AG04449 (cell line): ENCODE data around the gene CBFA2T2.
"Not testable (repeated sequence)": the region's sequence is repeated elsewhere in the genome, so short reads cannot be mapped to it uniquely, and the experiment has no call there.

ENCODE experiments used
- CTCF ChIA-PET: fragments of 350-600 bp; formaldehyde crosslinking; extraction: SDS; loops from one replicate; lab custom pipeline; 2021; ENCODE audit warnings: antibody characterized with exemption; lab: Yijun Ruan, JAX
- POLR2A ChIA-PET: fragments of 400-600, 350-600 bp; formaldehyde crosslinking; extraction: SDS; loops from one replicate; lab custom pipeline; 2020; ENCODE audit warnings: antibody characterized with exemption, inconsistent platforms; lab: Yijun Ruan, JAX
- DNase-seq: peaks from one replicate; pipeline ENCODE4 v3.0.0-alpha.2; 2010; ENCODE audit warnings: low read depth, low spot score
- H3K4me3 ChIP-seq: 2 replicates; pipeline ENCODE4 v1.5.1; 2011; ENCODE audit warnings: low read depth, mild to moderate bottlenecking, control low read depth, low read length
- CTCF ChIP-seq: IDR thresholded peaks from one replicate; pipeline ENCODE4 v1.5.1; 2011; ENCODE audit warnings: mild to moderate bottlenecking, moderate library complexity, low read length, control low read depth, inconsistent platforms; ENCODE audit not compliant: insufficient read depth; ENCODE audit errors: missing control alignments

The CBFA2T2 gene

GRCh38 chr20:33526769-33527168 is 36.9 kb downstream of the CBFA2T2 start:
- DNase-seq, result no peak
- ChIA-PET CTCF (interaction anchor here (1.0 kb wide), 1 partner anchor 9 kb away, joined by 3 read pairs; no protein-coding TSS in a partner anchor), POLR2A (no interaction called here)
- no peak overlapping the region for H3K4me3 ChIP-seq
- TF ChIP-seq CTCF, result no peak

- TF ChIP-seq CTCF, result no peak
- H3K4me3 ChIP-seq, result no peak overlapping the region
- POLR2A ChIA-PET, result no interaction called here
Measured at GRCh38 chr20:33531047-33531877, 41.4 kb downstream of the CBFA2T2 start.

GRCh38 chr20:33531885-33532284 is 42.0 kb downstream of the CBFA2T2 start:
- H3K4me3 ChIP-seq, result no peak overlapping the region
- no peak for TF ChIP-seq CTCF
- no peak for DNase-seq
- ChIA-PET POLR2A (no interaction called here), CTCF (no interaction called here)

More at GRCh38 chr20:33531047-33531877, 41.4 kb downstream of the CBFA2T2 start:
- no peak for DNase-seq
- CTCF ChIA-PET, result interaction anchor here (0.7 kb wide), 1 partner anchor 10 kb away, joined by 3 read pairs; no protein-coding TSS in a partner anchor

- H3K4me3 ChIP-seq, result no peak overlapping the region
- CTCF ChIA-PET, result no interaction called here
- POLR2A ChIA-PET, result no interaction called here
- no peak for TF ChIP-seq CTCF
- DNase-seq, result no peak
Measured at GRCh38 chr20:33532753-33533459, 43.0 kb downstream of the CBFA2T2 start.

GRCh38 chr20:33535717-33536116 is 45.8 kb downstream of the CBFA2T2 start:
- CTCF ChIA-PET, POLR2A ChIA-PET, DNase-seq, H3K4me3 ChIP-seq: not testable (repeated sequence)

- no peak overlapping the region for H3K4me3 ChIP-seq
- ChIA-PET POLR2A (no interaction called here), CTCF (no interaction called here)
- no peak for DNase-seq
- no peak for TF ChIP-seq CTCF
Measured at GRCh38 chr20:33537608-33538007, 47.7 kb downstream of the CBFA2T2 start.
